ENCODE data around the gene ATL3.

The ATL3 gene

DNA sequence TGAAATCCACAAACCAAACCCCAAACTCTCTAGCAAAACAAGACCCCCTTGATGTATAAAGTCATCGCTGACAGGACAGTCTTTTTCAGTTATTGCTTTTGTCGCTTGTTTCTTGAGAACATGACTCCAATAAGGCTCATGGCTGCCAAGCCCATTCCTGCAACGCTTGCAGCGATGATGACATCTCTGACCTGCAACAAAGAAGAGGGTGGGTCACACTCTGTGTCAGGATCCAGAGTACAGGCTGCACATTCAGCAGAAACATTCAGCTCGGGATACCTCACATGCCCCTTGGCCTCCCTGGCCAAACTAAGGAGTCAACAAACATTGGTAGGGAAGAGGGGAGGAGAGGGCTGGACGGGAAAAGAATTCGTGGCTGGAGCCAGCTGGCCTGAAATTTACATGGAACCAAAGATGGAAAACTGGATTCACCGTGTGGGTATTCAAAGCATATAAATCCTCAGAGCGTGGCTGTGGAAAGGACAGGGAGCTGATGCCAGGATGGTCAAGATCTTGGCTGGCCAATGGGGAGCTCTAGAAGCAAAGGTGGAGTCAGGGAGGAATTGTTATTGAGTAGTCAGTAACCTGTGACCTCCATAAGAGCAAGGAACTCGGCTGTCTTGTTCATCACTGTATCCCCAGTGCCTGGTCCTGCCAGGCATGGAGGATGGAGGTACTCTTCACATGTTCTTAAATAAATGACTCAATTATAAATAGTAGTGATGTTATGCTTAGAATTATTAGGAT, 96.1 kb downstream of the ATL3 start:
- in situ Hi-C loops (cut with MboI; ENCODE audit: low pct_unique_long_range_greater_than_20kb, low sequenced_read_pairs, unreplicated experiment) = no loop called here
- DNase-seq (ENCODE audit: low spot score) = no peak
- no peak for TF ChIP-seq CTCF (IDR thresholded peaks at IDR 0.05; ENCODE audit: extremely low read depth, insufficient read depth, missing control alignments)

Measured in GM13977 (cell line).